Measurements from ENCODE around the gene IL11RA.
A peak's percentile ranks its signal among the peaks of the same experiment; 100 is the strongest.

The IL11RA gene

DNA sequence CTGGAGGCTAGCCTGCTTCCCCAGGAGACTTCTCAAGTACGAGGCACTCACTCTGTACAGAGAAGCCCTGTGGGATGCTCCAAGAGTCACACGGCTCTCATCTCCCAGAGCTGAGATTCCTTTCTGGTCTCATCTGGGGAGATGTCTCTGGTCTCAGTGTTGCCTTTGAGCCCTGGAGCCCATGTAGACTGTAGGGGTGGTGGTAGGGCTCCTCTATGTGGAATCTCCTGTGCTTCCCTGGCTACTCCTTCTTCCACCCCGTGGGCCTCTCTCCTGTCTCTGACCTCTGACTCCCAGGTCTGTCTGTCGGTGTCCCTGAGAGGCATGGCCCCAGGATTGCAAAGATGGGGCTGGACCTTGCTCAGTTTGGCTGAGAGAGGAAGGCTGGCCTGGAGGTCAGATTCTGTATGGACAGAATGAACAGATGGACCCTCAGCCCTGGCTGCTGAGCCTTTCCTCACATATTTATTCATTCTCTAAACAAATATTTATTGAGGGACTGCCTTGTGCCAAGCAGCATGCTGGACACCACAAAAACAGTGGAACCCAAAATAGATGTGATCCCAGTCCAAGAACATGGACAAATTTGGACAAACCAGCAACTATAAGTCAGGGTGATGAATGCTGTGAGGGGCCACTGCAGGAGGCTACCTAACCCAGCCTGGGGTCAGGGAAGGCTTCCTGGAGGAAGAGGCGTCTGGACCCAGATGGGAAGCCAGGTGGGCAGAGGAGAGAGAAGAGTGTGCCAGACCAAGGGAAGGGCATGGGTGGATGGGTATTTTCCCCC, 36.5 kb downstream of the IL11RA start:
- FAIRE-seq, result no peak

DNA sequence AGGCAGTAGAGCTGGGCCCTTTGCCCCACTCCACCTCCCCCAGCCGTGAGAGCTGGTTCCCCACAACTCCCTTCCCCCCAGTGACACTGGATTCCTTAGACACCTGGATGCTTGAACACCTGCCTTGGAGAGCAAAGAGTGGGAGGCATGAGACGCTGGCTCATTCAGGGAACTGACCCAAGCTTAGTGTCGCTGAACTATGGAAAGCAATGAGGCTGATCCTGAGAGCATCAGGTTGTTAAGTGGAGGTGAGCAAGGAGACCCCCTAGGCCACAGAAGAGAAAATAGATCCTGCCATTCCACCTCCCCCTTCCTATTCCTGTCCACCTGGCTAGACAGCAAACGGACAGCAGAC, 37.1 kb downstream of the IL11RA start:
- FAIRE-seq, result no peak

GRCh38 chr9:34689512-34689911, 37.5 kb downstream of the IL11RA start:
- FAIRE-seq, result no peak

- FAIRE-seq, result no peak
Measured at GRCh38 chr9:34690983-34691935, 39.3 kb downstream of the IL11RA start, which contains the start of gene CCL19. Gene CCL19, minus strand, starts transcription at chr9:34691276. Its CDS starts 137 bp downstream, at chr9:34691139.

GRCh38 chr9:34691936-34692315, 39.9 kb downstream of the IL11RA start:
- FAIRE-seq, result no peak

DNA sequence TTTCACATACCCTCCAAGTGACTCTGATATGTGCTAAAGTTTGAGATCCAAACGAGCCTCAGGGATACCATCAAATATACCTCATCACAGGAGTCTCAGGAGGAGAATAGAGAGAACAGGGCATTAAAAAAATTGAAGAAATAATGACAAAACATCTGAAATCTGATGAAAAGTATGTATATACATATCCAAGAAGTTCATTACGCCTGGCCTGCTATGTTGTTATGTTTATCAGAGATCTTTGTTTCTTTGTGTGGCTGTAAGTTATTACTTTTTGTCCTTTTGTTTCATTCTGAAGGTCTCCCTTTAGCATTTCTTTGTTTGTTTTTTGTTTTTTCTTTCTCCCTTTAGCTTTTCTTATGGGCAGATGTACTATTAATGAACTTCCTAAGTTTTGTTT, 41.6 kb downstream of the IL11RA start:
- FAIRE-seq, result no peak

DNA sequence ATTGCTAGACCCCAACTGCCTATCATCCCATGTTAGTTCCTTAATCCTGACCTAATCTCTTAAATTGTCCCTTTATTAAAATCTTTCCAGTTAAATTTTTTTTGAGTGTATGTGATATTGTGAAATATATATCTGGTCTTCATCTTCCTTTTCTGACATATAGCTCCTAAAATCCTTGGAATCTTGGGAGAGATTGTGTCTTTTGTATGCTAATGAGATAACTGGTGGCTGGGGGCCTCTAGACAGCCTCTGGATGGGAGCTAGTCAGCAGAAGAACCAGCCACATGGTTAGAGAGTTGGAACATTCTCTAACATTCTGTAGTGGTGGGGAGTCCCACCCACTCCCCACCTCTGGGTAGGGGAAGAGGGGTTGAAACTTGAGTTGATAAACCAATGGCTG, 42.8 kb downstream of the IL11RA start:
- no peak for FAIRE-seq

DNA sequence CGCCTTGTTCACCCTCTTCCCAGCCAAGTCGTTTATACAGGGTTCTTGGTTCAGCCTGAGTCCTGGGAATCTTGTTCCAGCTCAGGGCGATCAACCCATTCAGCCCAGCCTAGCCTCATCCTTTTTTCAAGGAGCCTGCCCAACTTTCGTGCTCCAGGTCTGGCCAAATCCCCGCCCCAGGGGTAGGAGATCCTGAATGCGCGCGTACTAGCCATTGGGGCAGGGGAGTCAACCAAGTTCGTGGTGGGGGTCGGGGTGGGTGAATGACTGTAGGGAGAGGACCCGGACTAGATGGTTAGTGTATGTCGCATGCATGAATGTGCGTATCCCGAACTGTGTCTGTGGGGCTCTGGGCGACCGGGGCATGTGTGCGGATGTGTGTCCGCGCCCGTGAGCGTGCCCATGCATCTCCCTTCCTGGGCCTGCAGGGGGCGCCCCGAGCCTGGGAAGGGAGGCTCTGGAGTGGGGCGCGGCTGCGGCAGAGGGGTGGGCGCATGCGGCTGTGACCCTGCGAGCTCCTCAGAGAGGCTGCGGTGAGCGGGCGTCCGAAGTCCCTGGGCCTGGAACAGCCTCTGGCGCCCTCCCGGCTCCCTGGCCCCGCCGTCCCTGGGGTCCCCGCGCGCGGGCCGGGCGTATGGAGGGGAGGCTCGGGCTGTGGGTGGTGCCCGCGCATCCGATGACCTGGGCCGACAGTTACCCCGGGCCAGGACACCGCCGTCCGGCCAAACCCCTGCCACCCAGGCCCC, 49.2 kb downstream of the IL11RA start:
- no peak for FAIRE-seq

- peak; percentile 83 for FAIRE-seq
Measured at GRCh38 chr9:34701769-34702736, 50.1 kb downstream of the IL11RA start.

- FAIRE-seq, result no peak
Measured at GRCh38 chr9:34707130-34707529, 55.1 kb downstream of the IL11RA start.

DNA sequence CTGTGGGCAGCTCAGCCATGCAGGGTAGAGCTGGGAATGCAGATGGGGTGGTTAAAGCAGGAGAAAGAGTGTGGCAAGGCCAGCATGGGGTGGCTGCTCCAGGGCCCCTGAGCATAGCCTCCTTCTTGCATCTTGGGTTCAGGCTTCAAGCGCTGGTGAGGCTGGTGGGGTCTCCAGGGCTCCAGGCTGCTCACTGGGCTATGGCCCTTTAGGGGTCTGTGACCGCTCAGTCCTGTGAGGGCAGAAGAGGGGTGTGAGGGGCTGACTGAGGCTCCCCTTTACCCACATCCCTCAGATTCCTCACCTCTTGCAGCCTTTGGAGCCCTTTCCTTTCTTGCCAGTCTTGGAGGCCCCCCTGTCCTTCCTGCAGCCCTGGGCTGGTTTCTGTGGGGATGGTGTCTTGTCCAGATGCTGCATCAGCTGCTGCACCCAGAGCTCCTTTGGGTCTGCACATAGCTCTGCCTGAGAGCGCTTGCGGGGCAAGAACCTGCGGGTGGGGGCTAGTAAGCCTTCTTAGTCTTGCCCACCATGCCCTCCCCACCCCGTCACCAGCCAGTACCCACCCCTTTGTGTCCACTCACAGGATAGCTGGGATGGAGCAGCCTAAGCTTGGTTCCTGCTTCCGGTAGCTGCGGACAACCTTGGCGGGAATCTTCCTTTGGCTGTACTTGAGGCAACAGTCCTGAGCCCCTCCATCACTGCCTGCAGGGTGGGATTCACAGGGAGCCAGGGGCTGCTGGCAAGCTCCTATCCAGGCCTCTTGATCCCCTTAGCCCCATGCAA, 57.4 kb downstream of the IL11RA start:
- FAIRE-seq, result no peak

- FAIRE-seq, result no peak
Measured at GRCh38 chr9:34710023-34710422, 58.0 kb downstream of the IL11RA start, which contains the start of gene CCL21. Gene CCL21, minus strand, starts transcription at chr9:34710136. Its CDS starts 70 bp downstream, at chr9:34710066.
